22Rv1 (cell line): ENCODE results near the gene VEGFA.

ENCODE experiments used
- H3K27ac ChIP-seq: fragments of 450-650 bp; 2 replicates; pipeline ENCODE4 v1.5.1; 2017
- ZFX ChIP-seq: fragments of 450-650 bp; IDR thresholded peaks from 2 replicates; pipeline ENCODE4 v1.6.1; 2017; ENCODE audit warnings: antibody characterized with exemption, borderline replicate concordance
- TF ChIP-seq, protein P1 (sequence below): fragments of 450-650 bp; IDR thresholded peaks from 2 replicates; pipeline ENCODE4 v1.5.1; 2017; ENCODE audit warnings: mild to moderate bottlenecking

Gene VEGFA

GRCh38 chr6:43765776-43766499 is 4.1 kb upstream of the VEGFA start:
- no peak overlapping the region for H3K27ac ChIP-seq
- TF ChIP-seq ZFX: no peak
- TF ChIP-seq, protein P1, sequence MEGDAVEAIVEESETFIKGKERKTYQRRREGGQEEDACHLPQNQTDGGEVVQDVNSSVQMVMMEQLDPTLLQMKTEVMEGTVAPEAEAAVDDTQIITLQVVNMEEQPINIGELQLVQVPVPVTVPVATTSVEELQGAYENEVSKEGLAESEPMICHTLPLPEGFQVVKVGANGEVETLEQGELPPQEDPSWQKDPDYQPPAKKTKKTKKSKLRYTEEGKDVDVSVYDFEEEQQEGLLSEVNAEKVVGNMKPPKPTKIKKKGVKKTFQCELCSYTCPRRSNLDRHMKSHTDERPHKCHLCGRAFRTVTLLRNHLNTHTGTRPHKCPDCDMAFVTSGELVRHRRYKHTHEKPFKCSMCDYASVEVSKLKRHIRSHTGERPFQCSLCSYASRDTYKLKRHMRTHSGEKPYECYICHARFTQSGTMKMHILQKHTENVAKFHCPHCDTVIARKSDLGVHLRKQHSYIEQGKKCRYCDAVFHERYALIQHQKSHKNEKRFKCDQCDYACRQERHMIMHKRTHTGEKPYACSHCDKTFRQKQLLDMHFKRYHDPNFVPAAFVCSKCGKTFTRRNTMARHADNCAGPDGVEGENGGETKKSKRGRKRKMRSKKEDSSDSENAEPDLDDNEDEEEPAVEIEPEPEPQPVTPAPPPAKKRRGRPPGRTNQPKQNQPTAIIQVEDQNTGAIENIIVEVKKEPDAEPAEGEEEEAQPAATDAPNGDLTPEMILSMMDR: no peak

DNA sequence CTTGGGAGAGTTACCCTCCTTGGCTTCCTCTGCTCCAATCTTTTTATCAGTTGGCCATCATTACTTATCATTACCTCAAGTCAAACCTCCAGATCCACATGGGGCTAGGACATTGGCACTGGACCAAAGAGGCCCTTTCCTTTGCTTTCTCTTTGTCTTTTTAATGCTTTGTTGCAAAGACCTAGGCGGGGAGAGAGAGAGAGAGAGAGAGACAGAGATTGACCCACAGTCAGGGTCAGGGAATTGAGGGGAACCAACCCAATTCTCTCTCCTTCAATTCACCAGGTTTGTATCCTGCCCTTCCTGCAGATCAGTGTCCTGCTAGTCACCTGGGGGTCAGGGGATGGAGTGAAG is 3.5 kb upstream of the VEGFA start:
- no peak overlapping the region for H3K27ac ChIP-seq
- TF ChIP-seq ZFX: no peak
- TF ChIP-seq, protein P1: no peak

DNA sequence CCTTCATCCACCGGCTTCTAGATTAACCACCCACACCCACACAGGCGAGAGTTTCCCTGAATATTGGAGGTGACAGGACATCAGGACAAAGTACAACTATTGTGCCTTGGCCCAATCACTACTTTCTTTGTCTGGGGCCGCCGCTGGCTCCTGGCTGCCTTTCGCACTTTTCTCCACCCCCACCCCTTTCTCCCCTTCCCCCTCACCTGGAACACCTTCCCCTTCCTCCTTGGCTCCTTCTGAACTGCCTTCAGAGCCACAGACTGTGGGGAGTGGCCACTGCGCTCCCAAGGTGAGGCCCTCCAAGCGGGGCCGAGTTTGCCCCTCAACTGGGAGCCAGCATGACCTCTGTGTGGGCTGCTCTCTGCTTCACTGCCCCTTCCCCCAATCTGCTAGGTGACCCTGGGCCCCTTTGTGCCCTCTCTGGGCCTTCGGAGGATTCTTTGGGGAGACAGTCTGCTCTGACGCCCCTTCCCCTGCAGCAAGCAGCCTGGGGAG is 3.0 kb upstream of the VEGFA start:
- TF ChIP-seq, protein P1: no peak
- no peak for TF ChIP-seq ZFX
- no peak overlapping the region for H3K27ac ChIP-seq

DNA sequence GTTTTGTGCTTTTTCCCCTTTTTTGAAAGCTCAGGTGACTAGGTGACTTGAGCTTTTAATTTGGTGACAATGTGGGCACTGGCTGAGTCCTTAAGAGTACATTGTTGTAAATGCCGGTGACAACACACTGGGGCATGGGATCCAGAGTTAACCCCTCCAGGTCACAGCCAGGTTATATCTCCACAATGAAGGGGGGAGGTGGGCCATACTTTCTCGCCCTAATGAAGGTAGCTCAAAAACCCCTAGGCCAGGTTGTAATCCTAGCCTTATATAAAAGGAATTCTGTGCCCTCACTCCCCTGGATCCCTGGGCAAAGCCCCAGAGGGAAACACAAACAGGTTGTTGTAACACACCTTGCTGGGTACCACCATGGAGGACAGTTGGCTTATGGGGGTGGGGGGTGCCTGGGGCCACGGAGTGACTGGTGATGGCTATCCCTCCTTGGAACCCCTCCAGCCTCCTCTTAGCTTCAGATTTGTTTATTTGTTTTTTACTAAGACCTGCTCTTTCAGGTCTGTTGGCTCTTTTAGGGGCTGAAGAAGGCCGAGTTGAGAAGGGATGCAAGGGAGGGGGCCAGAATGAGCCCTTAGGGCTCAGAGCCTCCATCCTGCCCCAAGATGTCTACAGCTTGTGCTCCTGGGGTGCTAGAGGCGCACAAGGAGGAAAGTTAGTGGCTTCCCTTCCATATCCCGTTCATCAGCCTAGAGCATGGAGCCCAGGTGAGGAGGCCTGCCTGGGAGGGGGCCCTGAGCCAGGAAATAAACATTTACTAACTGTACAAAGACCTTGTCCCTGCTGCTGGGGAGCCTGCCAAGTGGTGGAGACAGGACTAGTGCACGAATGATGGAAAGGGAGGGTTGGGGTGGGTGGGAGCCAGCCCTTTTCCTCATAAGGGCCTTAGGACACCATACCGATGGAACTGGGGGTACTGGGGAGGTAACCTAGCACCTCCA is 2.2 kb upstream of the VEGFA start:
- TF ChIP-seq ZFX: no peak
- H3K27ac ChIP-seq: no peak overlapping the region

- no peak overlapping the region for H3K27ac ChIP-seq
- TF ChIP-seq, protein P1: no peak
- no peak for TF ChIP-seq ZFX
These were observed 1.5 kb upstream of the VEGFA start for GRCh38 chr6:43768506-43768860.

GRCh38 chr6:43768983-43769525 is 957 bp upstream of the VEGFA start:
- peak overlapping the region; percentile 96 for H3K27ac ChIP-seq
- TF ChIP-seq, protein P1: no peak
- TF ChIP-seq ZFX: no peak

DNA sequence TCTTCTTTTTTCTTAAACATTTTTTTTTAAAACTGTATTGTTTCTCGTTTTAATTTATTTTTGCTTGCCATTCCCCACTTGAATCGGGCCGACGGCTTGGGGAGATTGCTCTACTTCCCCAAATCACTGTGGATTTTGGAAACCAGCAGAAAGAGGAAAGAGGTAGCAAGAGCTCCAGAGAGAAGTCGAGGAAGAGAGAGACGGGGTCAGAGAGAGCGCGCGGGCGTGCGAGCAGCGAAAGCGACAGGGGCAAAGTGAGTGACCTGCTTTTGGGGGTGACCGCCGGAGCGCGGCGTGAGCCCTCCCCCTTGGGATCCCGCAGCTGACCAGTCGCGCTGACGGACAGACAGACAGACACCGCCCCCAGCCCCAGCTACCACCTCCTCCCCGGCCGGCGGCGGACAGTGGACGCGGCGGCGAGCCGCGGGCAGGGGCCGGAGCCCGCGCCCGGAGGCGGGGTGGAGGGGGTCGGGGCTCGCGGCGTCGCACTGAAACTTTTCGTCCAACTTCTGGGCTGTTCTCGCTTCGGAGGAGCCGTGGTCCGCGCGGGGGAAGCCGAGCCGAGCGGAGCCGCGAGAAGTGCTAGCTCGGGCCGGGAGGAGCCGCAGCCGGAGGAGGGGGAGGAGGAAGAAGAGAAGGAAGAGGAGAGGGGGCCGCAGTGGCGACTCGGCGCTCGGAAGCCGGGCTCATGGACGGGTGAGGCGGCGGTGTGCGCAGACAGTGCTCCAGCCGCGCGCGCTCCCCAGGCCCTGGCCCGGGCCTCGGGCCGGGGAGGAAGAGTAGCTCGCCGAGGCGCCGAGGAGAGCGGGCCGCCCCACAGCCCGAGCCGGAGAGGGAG is 580 bp downstream of the VEGFA start:
- H3K27ac ChIP-seq: peak overlapping the region; percentile 96
- TF ChIP-seq, protein P1: no peak; the same call in 1 of the 2 replicates
- no peak for TF ChIP-seq ZFX
